Ishikawa (cell line): ENCODE data around the gene ZBTB16.

Source experiments
- EP300 ChIP-seq: IDR thresholded peaks from 2 replicates; pipeline ENCODE4 v1.6.1; 2012; ENCODE audit warnings: borderline replicate concordance
- FOXM1 ChIP-seq: IDR thresholded peaks from 2 replicates; pipeline ENCODE4 v1.6.1; 2012; ENCODE audit warnings: low read depth, borderline replicate concordance
- REST ChIP-seq: IDR thresholded peaks from 2 replicates; pipeline ENCODE4 v1.6.1; 2012; ENCODE audit warnings: low read depth, mild to moderate bottlenecking
- TEAD4 ChIP-seq: IDR thresholded peaks from 2 replicates; pipeline ENCODE4 v1.6.1; 2012
- YY1 ChIP-seq: IDR thresholded peaks from 2 replicates; pipeline ENCODE4 v1.6.1; 2012; ENCODE audit warnings: low read depth
- ZBTB7A ChIP-seq: IDR thresholded peaks from 2 replicates; pipeline ENCODE4 v1.6.1; 2012; ENCODE audit warnings: low read depth

- no peak for TF ChIP-seq EP300
- no peak for TF ChIP-seq ZBTB7A
- no peak for TF ChIP-seq TEAD4
- no peak for TF ChIP-seq REST
- no peak for TF ChIP-seq YY1
- TF ChIP-seq FOXM1, result no peak
Observed at GRCh38 chr11:114033572-114033971, 25.9 kb upstream of the ZBTB16 start.
